OCI-LY3 (cell line): ENCODE measurements around the gene TBCK.

Experiments
- H2AFZ ChIP-seq: fragments of 200-600, 300-600 bp; shearing (Covaris generic); 2 replicates; pipeline ENCODE4 v1.6.0; 2014; ENCODE audit warnings: antibody characterized with exemption, low read depth, low read length
- H3K27ac ChIP-seq: fragments of 200-600, 300-600 bp; sonication (generic); 2 replicates; pipeline ENCODE4 v1.5.1; 2014; ENCODE audit warnings: mild to moderate bottlenecking, low read length, moderate library complexity, mixed read lengths
- H3K27me3 ChIP-seq: fragments of 200-600, 300-600 bp; sonication (generic); 2 replicates; pipeline ENCODE4 v1.6.1; 2014; ENCODE audit warnings: low read depth, low read length, mixed read lengths
- H3K36me3 ChIP-seq: fragments of 200-600, 300-600 bp; sonication (generic); replicated peaks from 2 replicates; pipeline ENCODE3; 2014; ENCODE audit warnings: low read depth, low read length, mixed read lengths
- H3K4me1 ChIP-seq: fragments of 300-600, 200-600 bp; sonication (generic); 2 replicates; pipeline ENCODE4 v1.6.1; 2014; ENCODE audit warnings: low read length, mixed read lengths
- H3K4me2 ChIP-seq: fragments of 200-600, 300-600 bp; sonication (generic); 2 replicates; pipeline ENCODE4 v1.6.1; 2014; ENCODE audit warnings: low read length, mixed read lengths
- H3K4me3 ChIP-seq: fragments of 300-600, 200-600 bp; sonication (generic); 2 replicates; pipeline ENCODE4 v1.5.1; 2014; ENCODE audit warnings: antibody characterized with exemption, mild to moderate bottlenecking, low read length, moderate library complexity
- H3K79me2 ChIP-seq: fragments of 300-600, 200-600 bp; shearing (Covaris generic); 2 replicates; pipeline ENCODE4 v1.6.1; 2014; ENCODE audit warnings: mild to moderate bottlenecking, low read length, mixed read lengths
- H3K9ac ChIP-seq: fragments of 300-600, 200-600 bp; shearing (Covaris generic); 2 replicates; pipeline ENCODE4 v1.6.0; 2014; ENCODE audit warnings: mild to moderate bottlenecking, low read length, moderate library complexity
- H3K9me3 ChIP-seq: fragments of 200-600, 300-600 bp; shearing (Covaris generic); 2 replicates; pipeline ENCODE4 v1.6.1; 2014; ENCODE audit warnings: low read length, mixed read lengths; ENCODE audit not compliant: insufficient read depth
- H4K20me1 ChIP-seq: fragments of 200-600, 300-600 bp; sonication (generic); 2 replicates; pipeline ENCODE4 v1.6.1; 2016; ENCODE audit warnings: low read length, mixed read lengths; ENCODE audit not compliant: insufficient read depth
- CTCF ChIP-seq: fragments of 200-600, 300-600 bp; sonication (generic); IDR thresholded peaks from 2 replicates; pipeline ENCODE4 v1.5.1; 2014; ENCODE audit warnings: antibody characterized with exemption, low read length, low read depth
- EZH2phosphoT487 ChIP-seq: fragments of 200-600 bp; shearing (Covaris generic); IDR thresholded peaks from 2 replicates; pipeline ENCODE4 v1.6.1; 2018; ENCODE audit warnings: antibody characterized with exemption, mixed run types, low read depth

The TBCK gene

GRCh38 chr4:106347167-106347566 lies 31.2 kb upstream of the TBCK start:
- no peak overlapping the region for H3K9ac ChIP-seq
- no peaks in the 10 kb centered on the region for H3K27me3 ChIP-seq
- H3K9me3 ChIP-seq = no peaks in the 10 kb centered on the region
- H3K79me2 ChIP-seq = peaks cover 23% of the 10 kb centered on the region
- H3K36me3 ChIP-seq = peaks cover 18% of the 10 kb centered on the region
- H3K4me3 ChIP-seq = no peak overlapping the region
- no peak overlapping the region for H2AFZ ChIP-seq
- no peaks in the 10 kb centered on the region for H3K4me1 ChIP-seq
- H3K4me2 ChIP-seq = no peak overlapping the region
- peaks cover 3% of the 10 kb centered on the region; the same call in 1 of the 2 replicates for H4K20me1 ChIP-seq
- TF ChIP-seq CTCF = no peak
- no peak for TF ChIP-seq EZH2phosphoT487
- H3K27ac ChIP-seq = no peak overlapping the region

GRCh38 chr4:106344647-106344970 lies 28.6 kb upstream of the TBCK start:
- Histone ChIP-seq H3K27me3 (no peaks in the 10 kb centered on the region), H3K9ac (no peak overlapping the region), H2AFZ (no peak overlapping the region), H3K9me3 (no peaks in the 10 kb centered on the region), H3K79me2 (peaks cover 44% of the 10 kb centered on the region), H3K27ac (no peak overlapping the region), H4K20me1 (peaks cover 8% of the 10 kb centered on the region), H3K4me2 (no peak overlapping the region), H3K36me3 (peaks cover 31% of the 10 kb centered on the region), H3K4me1 (no peaks in the 10 kb centered on the region), H3K4me3 (no peak overlapping the region)
- TF ChIP-seq CTCF (no peak), EZH2phosphoT487 (no peak)

GRCh38 chr4:106343865-106344646 lies 28.0 kb upstream of the TBCK start:
- Histone ChIP-seq H3K79me2 (peaks cover 44% of the 10 kb centered on the region), H4K20me1 (peaks cover 8% of the 10 kb centered on the region), H3K9ac (no peak overlapping the region), H3K4me3 (no peak overlapping the region), H3K4me2 (no peak overlapping the region), H3K36me3 (peaks cover 27% of the 10 kb centered on the region), H3K9me3 (no peaks in the 10 kb centered on the region), H3K4me1 (no peaks in the 10 kb centered on the region), H2AFZ (no peak overlapping the region), H3K27me3 (no peaks in the 10 kb centered on the region), H3K27ac (no peak overlapping the region)
- no peak for TF ChIP-seq CTCF

GRCh38 chr4:106340774-106341173 lies 24.8 kb upstream of the TBCK start:
- no peak overlapping the region for H3K4me2 ChIP-seq
- no peak overlapping the region for H2AFZ ChIP-seq
- peaks cover 44% of the 10 kb centered on the region for H3K79me2 ChIP-seq
- H3K4me3 ChIP-seq = no peak overlapping the region
- H3K36me3 ChIP-seq = peaks cover 33% of the 10 kb centered on the region
- no peak overlapping the region for H3K27ac ChIP-seq
- H3K9me3 ChIP-seq = no peaks in the 10 kb centered on the region
- H3K4me1 ChIP-seq = no peaks in the 10 kb centered on the region
- H3K27me3 ChIP-seq = no peaks in the 10 kb centered on the region
- peaks cover 8% of the 10 kb centered on the region for H4K20me1 ChIP-seq
- no peak overlapping the region for H3K9ac ChIP-seq
- no peak for TF ChIP-seq CTCF
- TF ChIP-seq EZH2phosphoT487 = no peak
